Calu3 (cell line): ENCODE measurements around the gene LAMTOR5. TPM values are rescaled to one million over a fixed set of nuclear protein-coding genes. Genes with fewer than 3 reads are reported as not detected.

Experiments used
- BruUV-seq: library from RNA; stranded (reverse); fragments of 400-500 nt; replicated peaks from 2 replicates; lab custom pipeline; 2021; lab: Mats Ljungman, UMichigan
- CTCF ChIA-PET: fragments of 300-600 bp; sonication (Branson Sonifier 250); formaldehyde crosslinking; loops from one replicate; lab custom pipeline; 2022; ENCODE audit warnings: antibody characterized with exemption; lab: Charles Lee
- DNase-seq: peaks from one replicate; pipeline ENCODE4 v3.0.0; 2022
- H3K27ac Mint-ChIP-seq: one replicate; pipeline ENCODE4 v1.8.0; 2022; ENCODE audit warnings: mixed read lengths; ENCODE audit not compliant: unreplicated experiment
- H3K27me3 Mint-ChIP-seq: one replicate; pipeline ENCODE4 v1.8.0; 2022; ENCODE audit warnings: mixed read lengths; ENCODE audit not compliant: unreplicated experiment
- H3K36me3 Mint-ChIP-seq: one replicate; pipeline ENCODE4 v1.8.0; 2022; ENCODE audit warnings: mild to moderate bottlenecking, moderate library complexity, mixed read lengths; ENCODE audit not compliant: insufficient read depth, unreplicated experiment
- H3K4me1 Mint-ChIP-seq: one replicate; pipeline ENCODE4 v1.8.0; 2022; ENCODE audit warnings: mild to moderate bottlenecking, low read depth, mixed read lengths; ENCODE audit not compliant: unreplicated experiment
- H3K4me3 Mint-ChIP-seq: one replicate; pipeline ENCODE4 v1.8.0; 2022; ENCODE audit warnings: mild to moderate bottlenecking, low read depth, moderate library complexity, mixed read lengths; ENCODE audit not compliant: unreplicated experiment
- H3K9me3 Mint-ChIP-seq: one replicate; pipeline ENCODE4 v1.8.0; 2022; ENCODE audit warnings: low read depth, mixed read lengths; ENCODE audit not compliant: unreplicated experiment
- intact Hi-C: fragments of 100-400 bp; cut with micrococcal nuclease; formaldehyde crosslinking; loops from one replicate; pipeline ENCODE4 v1.10.0; 2022; ENCODE audit not compliant: unreplicated experiment
- total RNA-seq: library from RNA; stranded (reverse); gene quantifications from 2 replicates; pipeline ENCODE4 v1.2.3, GENCODE V29; 2022
- TF ChIP-seq, protein P1 (sequence below): fragments of 200-600 bp; IDR thresholded peaks from one replicate; pipeline ENCODE4 v1.8.0; 2022; ENCODE audit warnings: antibody characterized with exemption; ENCODE audit not compliant: unreplicated experiment

LAMTOR5 gene
- total RNA-seq, 1 experiment from 2014 or later: 87.4 TPM

DNA sequence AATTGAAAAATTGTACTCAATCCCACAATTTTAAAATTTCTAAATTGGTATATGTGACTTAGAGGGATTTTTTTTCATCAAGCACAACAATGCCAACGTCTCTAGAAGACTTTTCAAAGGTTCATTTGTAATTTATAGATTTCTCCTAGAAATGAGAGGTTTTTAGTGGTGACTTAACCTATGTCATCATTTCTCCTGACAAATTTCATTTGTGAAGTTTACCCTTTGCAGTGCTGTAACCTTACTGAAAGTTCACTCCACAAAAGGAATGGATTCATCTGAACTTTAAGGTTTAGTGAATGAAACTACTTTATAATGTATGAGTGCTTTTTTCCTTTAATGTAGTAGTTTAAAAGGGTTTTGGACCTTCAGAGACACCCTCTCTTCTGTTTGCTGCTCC is 52.2 kb downstream of the LAMTOR5 start:
- Mint-ChIP-seq H3K4me1 (peaks cover 22% of the 10 kb centered on the region), H3K36me3 (peaks cover 6% of the 10 kb centered on the region), H3K27me3 (no peaks in the 10 kb centered on the region), H3K9me3 (no peaks in the 10 kb centered on the region), H3K4me3 (no peak overlapping the region), H3K27ac (peak overlapping the region; percentile 67)
- intact Hi-C loops: no loop called here
- CTCF ChIA-PET: no interaction called here
- TF ChIP-seq, protein P1, sequence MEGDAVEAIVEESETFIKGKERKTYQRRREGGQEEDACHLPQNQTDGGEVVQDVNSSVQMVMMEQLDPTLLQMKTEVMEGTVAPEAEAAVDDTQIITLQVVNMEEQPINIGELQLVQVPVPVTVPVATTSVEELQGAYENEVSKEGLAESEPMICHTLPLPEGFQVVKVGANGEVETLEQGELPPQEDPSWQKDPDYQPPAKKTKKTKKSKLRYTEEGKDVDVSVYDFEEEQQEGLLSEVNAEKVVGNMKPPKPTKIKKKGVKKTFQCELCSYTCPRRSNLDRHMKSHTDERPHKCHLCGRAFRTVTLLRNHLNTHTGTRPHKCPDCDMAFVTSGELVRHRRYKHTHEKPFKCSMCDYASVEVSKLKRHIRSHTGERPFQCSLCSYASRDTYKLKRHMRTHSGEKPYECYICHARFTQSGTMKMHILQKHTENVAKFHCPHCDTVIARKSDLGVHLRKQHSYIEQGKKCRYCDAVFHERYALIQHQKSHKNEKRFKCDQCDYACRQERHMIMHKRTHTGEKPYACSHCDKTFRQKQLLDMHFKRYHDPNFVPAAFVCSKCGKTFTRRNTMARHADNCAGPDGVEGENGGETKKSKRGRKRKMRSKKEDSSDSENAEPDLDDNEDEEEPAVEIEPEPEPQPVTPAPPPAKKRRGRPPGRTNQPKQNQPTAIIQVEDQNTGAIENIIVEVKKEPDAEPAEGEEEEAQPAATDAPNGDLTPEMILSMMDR: no peak
- no peak for DNase-seq
- BruUV-seq: no TSS peak

Other genes starting within 250 kb of the LAMTOR5 start
- gene KCNC4, start 197.4 kb downstream of the LAMTOR5 start, total RNA-seq: 16.0 and 24.3 TPM in 2 replicates
- gene RBM15, start 68.3 kb downstream of the LAMTOR5 start, total RNA-seq: 35.6 and 36.7 TPM in 2 replicates
- 0.83 and 1.2 TPM in 2 replicates for gene SLC16A4, start 16.7 kb downstream of the LAMTOR5 start, total RNA-seq
- not detected in 2 replicates for gene PROK1, start 43.5 kb upstream of the LAMTOR5 start, total RNA-seq
- not detected in 2 replicates for gene KCNA10, start 111.5 kb upstream of the LAMTOR5 start, total RNA-seq
- not detected in 2 replicates for gene KCNA2, start 198.7 kb upstream of the LAMTOR5 start, total RNA-seq